Endodermal cell (in vitro differentiated cells): ENCODE measurements around the gene PACRG. TPM values are rescaled to one million over a fixed set of nuclear protein-coding genes. Genes with fewer than 3 reads are reported as not detected.
A peak's percentile ranks its signal among the peaks of the same experiment; 100 is the strongest.

ENCODE experiments used
- DNase-seq: peaks from one replicate; pipeline ENCODE4 v3.0.0-alpha.2; 2017
- H3K27ac ChIP-seq: 2 replicates; pipeline ENCODE4 v1.5.1; 2013; ENCODE audit warnings: mild to moderate bottlenecking, low read depth, low read length, moderate library complexity
- H3K27me3 ChIP-seq: 2 replicates; pipeline ENCODE4 v1.6.1; 2013; ENCODE audit warnings: mild to moderate bottlenecking, low read length, moderate library complexity; ENCODE audit not compliant: insufficient read depth, control insufficient read depth, poor library complexity, severe bottlenecking
- H3K36me3 ChIP-seq: 2 replicates; pipeline ENCODE4 v1.7.0; 2013; ENCODE audit warnings: mild to moderate bottlenecking, low read length, moderate library complexity; ENCODE audit not compliant: control insufficient read depth, insufficient read depth
- H3K4me1 ChIP-seq: one replicate; pipeline ENCODE4 v1.7.0; 2013; ENCODE audit warnings: low read length; ENCODE audit not compliant: control insufficient read depth, insufficient read depth
- H3K4me3 ChIP-seq: 2 replicates; pipeline ENCODE4 v1.5.1; 2013; ENCODE audit warnings: mild to moderate bottlenecking, low read length, moderate library complexity
- H3K9ac ChIP-seq: 2 replicates; pipeline ENCODE4 v1.6.1; 2013; ENCODE audit warnings: mild to moderate bottlenecking, low read length, moderate library complexity; ENCODE audit not compliant: poor library complexity, severe bottlenecking; ENCODE audit errors: extremely low read depth
- H3K9me3 ChIP-seq: 2 replicates; pipeline ENCODE4 v1.6.1; 2013; ENCODE audit warnings: mild to moderate bottlenecking, low read length, moderate library complexity; ENCODE audit not compliant: control insufficient read depth
- H3K27ac Mint-ChIP-seq: 2 replicates; pipeline ENCODE4 v1.8.0; 2020; ENCODE audit warnings: mixed read lengths
- H3K27me3 Mint-ChIP-seq: 2 replicates; pipeline ENCODE4 v1.8.0; 2021; ENCODE audit warnings: mild to moderate bottlenecking, mixed read lengths; ENCODE audit not compliant: insufficient read depth
- H3K36me3 Mint-ChIP-seq: 2 replicates; pipeline ENCODE4 v1.8.0; 2020; ENCODE audit warnings: low read depth, mixed read lengths
- H3K4me1 Mint-ChIP-seq: 2 replicates; pipeline ENCODE4 v1.8.0; 2020; ENCODE audit warnings: mixed read lengths
- H3K4me3 Mint-ChIP-seq: 2 replicates; pipeline ENCODE4 v1.8.0; 2020; ENCODE audit warnings: mild to moderate bottlenecking, moderate library complexity, mixed read lengths
- H3K9me3 Mint-ChIP-seq: 2 replicates; pipeline ENCODE4 v1.8.0; 2020; ENCODE audit warnings: mild to moderate bottlenecking, mixed read lengths
- WGBS, 2 experiments: methylation state at CpG; one replicate each; pipeline versions ENCODE4 v1.1.5 to v1.1.7; 2013; ENCODE audit warnings: missing lambda C conversion rate in 2 of 2, mixed read lengths in 1 of 2; ENCODE audit not compliant: insufficient coverage in 1 of 2, insufficient read length in 1 of 2; 5-methylcytosine and 5-hydroxymethylcytosine counted together
- total RNA-seq, 2 donors: library from RNA; stranded (reverse); fragmentation: NEBNext Ultra II Directional in 1 of 2; extraction: Animal tissue kit (Norgen Biotek cat#: 25700) in 1 of 2; gene quantifications; 2 replicates in 1 of 2; 3 replicates in 1 of 2; pipeline ENCODE4 v1.2.1, GENCODE V29; 2021
- TF ChIP-seq, protein P1 (sequence below): fragments of 200-600 bp; sonication (generic); conservative IDR thresholded peaks from 2 replicates; pipeline ENCODE4 v1.5.0; 2021; ENCODE audit warnings: antibody characterized with exemption, mild to moderate bottlenecking

The PACRG gene
- total RNA-seq, 2 donors from 2014 or later: 0.42 to 0.44 TPM

DNA sequence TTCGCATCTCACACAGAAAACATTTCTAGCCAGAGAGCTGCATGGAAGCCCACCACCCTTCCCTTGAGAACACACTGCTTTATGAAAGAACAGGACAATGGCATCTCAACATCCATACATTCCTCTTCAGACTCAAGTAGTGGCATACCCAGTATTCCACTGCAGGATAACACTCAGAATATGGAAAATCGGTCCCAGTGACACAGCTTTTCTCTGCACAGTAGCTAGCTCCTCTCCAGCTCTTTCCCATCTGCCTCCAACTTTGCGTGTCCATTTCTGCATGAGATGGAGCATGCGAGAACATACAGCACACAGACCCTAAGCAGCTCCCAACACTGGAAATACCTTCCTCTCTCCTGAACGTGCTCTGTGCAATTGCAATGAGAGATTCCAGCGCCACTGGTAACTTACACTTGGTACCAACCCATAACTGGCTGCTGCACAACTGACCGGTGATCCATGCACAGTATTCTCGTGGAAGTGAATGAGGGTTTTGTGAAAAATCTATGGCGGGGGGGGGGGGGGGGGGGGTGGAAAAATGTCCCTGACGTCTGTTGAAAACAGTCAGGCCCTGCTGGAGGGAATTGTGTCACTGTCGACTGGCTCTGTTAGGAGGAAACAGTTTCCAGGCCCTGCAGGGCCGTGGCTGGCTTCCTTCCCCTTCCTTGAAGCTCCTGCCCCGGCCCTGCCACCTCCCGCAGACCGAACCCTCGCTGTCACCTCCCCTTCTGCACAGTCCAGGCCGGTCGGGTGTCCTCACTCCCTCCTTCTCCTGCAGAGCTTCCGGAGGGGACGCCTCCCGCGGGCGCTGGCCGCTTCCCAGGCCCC is 420.9 kb downstream of the PACRG start:
- TF ChIP-seq, protein P1, sequence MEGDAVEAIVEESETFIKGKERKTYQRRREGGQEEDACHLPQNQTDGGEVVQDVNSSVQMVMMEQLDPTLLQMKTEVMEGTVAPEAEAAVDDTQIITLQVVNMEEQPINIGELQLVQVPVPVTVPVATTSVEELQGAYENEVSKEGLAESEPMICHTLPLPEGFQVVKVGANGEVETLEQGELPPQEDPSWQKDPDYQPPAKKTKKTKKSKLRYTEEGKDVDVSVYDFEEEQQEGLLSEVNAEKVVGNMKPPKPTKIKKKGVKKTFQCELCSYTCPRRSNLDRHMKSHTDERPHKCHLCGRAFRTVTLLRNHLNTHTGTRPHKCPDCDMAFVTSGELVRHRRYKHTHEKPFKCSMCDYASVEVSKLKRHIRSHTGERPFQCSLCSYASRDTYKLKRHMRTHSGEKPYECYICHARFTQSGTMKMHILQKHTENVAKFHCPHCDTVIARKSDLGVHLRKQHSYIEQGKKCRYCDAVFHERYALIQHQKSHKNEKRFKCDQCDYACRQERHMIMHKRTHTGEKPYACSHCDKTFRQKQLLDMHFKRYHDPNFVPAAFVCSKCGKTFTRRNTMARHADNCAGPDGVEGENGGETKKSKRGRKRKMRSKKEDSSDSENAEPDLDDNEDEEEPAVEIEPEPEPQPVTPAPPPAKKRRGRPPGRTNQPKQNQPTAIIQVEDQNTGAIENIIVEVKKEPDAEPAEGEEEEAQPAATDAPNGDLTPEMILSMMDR: no peak
- no peaks in the 10 kb centered on the region for H3K36me3 Mint-ChIP-seq

DNA sequence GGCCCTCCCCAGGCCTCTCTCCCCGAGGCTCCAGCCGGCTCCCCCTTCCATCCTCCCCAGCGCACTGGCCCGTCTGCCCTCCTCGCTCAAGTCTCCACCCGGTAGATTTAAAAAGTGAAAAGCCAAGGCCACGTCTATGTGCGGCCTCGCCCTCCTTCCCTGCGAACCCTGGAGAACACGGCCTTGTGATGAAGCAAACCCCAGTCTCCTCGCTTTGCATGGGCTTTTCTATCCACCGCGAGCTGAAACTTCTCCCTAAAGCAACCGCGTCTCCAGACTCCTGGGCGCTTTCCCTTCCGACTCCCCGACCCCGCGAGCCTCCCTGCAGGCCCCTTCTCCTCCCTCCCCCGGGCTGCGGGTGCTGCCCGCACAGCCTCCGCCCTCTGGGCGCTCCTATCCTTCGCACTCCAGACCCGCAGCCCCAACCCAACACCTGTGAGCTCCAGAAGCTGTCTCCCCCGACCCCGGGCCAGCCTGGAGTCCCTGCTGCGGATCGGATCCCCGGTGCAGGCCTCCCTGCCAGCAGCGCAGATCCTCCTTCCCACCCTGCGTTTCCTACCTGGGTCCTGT is 421.6 kb downstream of the PACRG start:
- no peak overlapping the region for H3K27ac Mint-ChIP-seq
- H3K27me3 ChIP-seq: no peaks in the 10 kb centered on the region
- no peak overlapping the region for H3K4me3 ChIP-seq

More for the DNA sequence above, 420.9 kb downstream of the PACRG start:
- Histone ChIP-seq H3K4me3 (no peak overlapping the region), H3K27ac (no peak overlapping the region), H3K36me3 (no peaks in the 10 kb centered on the region), H3K9ac (no peak overlapping the region), H3K9me3 (no peaks in the 10 kb centered on the region), H3K27me3 (no peaks in the 10 kb centered on the region), H3K4me1 (no peaks in the 10 kb centered on the region)
- H3K9me3 Mint-ChIP-seq: no peaks in the 10 kb centered on the region
- DNase-seq: no peak
- H3K4me1 Mint-ChIP-seq: no peaks in the 10 kb centered on the region
- WGBS, 2 experiments: 94 to 98% methylated on average over 13 to 21 of the region's 24 CpGs
- no peak overlapping the region for H3K4me3 Mint-ChIP-seq
- no peak overlapping the region for H3K27ac Mint-ChIP-seq
- H3K27me3 Mint-ChIP-seq: no peaks in the 10 kb centered on the region

DNA sequence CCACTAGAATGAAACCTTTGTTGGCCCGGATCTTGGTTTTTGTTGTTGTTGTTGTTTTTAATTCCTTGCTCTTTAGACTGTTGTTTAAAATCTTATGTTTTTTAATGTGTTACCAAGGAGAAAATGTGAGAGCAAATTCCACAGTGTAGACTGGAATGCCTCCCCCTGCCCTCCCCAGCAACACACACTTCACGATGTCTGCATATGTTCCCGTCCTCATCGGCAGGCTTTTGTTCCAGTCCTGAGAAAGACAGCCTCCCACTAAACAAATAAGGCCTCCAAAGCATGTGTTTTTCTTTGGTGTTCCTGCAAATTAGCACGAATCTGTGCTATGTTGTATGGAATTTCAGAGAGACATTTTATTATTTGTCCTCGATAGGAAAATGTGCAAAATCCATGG is 423.4 kb downstream of the PACRG start:
- Mint-ChIP-seq H3K4me1 (no peaks in the 10 kb centered on the region), H3K27me3 (no peaks in the 10 kb centered on the region), H3K36me3 (no peaks in the 10 kb centered on the region), H3K27ac (no peak overlapping the region), H3K4me3 (no peak overlapping the region), H3K9me3 (no peaks in the 10 kb centered on the region)
- Histone ChIP-seq H3K4me3 (no peak overlapping the region), H3K4me1 (no peaks in the 10 kb centered on the region), H3K36me3 (no peaks in the 10 kb centered on the region), H3K27ac (peak overlapping the region; percentile 59), H3K9ac (no peak overlapping the region), H3K27me3 (no peaks in the 10 kb centered on the region), H3K9me3 (no peaks in the 10 kb centered on the region)
- DNase-seq: no peak
- TF ChIP-seq, protein P1: no peak
- 81 to 100% methylated on average over 1 to 6 of the region's 6 CpGs for WGBS, 2 experiments

More for the DNA sequence above, 421.6 kb downstream of the PACRG start:
- H3K36me3 ChIP-seq: no peaks in the 10 kb centered on the region
- DNase-seq: no peak
- Mint-ChIP-seq H3K9me3 (no peaks in the 10 kb centered on the region), H3K27me3 (no peaks in the 10 kb centered on the region), H3K4me1 (no peaks in the 10 kb centered on the region), H3K36me3 (no peaks in the 10 kb centered on the region), H3K4me3 (no peak overlapping the region)
- TF ChIP-seq, protein P1: no peak
- no peak overlapping the region for H3K27ac ChIP-seq
- WGBS, 2 experiments: 93% methylated on average over 19 to 35 of the region's 35 CpGs
- no peaks in the 10 kb centered on the region for H3K9me3 ChIP-seq
- no peak overlapping the region for H3K9ac ChIP-seq
- no peaks in the 10 kb centered on the region for H3K4me1 ChIP-seq
